Pancreas (tissue), 10 donors: Measurements from ENCODE around the gene RSL24D1. TPM values are rescaled to one million over a fixed set of nuclear protein-coding genes. Genes with fewer than 3 reads are reported as not detected.

Experiments
- ATAC-seq, 4 donors: fragments of 200-7000 bp; cut with Tn5 transposase; one replicate each; pipeline versions ENCODE4 v1.8.0 to v1.9.1; 2020; ENCODE audit warnings: mild to moderate bottlenecking in 4 of 4, moderate library complexity in 4 of 4
- DNase-seq, 6 donors: peaks; one replicate each; pipeline ENCODE4 v3.0.0-alpha.2; 2020
- FAIRE-seq: peaks from 2 replicates; lab custom pipeline; 2012; peaks lifted over from hg19 to GRCh38; lab: Jason Lieb, UNC
- H3K27ac ChIP-seq, 4 donors: fragments of 200-600 bp; sonication (generic); 1 replicate in 3 of 4; 2 replicates in 1 of 4; pipeline versions ENCODE4 v1.5.0 to v1.8.0; 2020
- H3K27me3 ChIP-seq, 4 donors: fragments of 200-600 bp; one replicate each; pipeline ENCODE4 v1.8.0; 2021
- H3K36me3 ChIP-seq, 3 donors: fragments of 200-600 bp; sonication (generic) in 1 of 3; one replicate each; pipeline versions ENCODE4 v1.5.0 to v1.8.0; 2020 to 2021
- H3K4me1 ChIP-seq, 3 donors: fragments of 200-600 bp; one replicate each; pipeline ENCODE4 v1.8.0; 2021
- H3K4me3 ChIP-seq, 4 donors: fragments of 200-600 bp; sonication (generic) in 2 of 4; one replicate each; pipeline versions ENCODE4 v1.5.0 to v1.8.0; 2020 to 2021
- H3K9me3 ChIP-seq, 4 donors: fragments of 200-600 bp; one replicate each; pipeline ENCODE4 v1.8.0; 2021
- CTCF ChIP-seq, 4 donors: fragments of 200-600 bp; sonication (generic) in 3 of 4; IDR thresholded peaks; one replicate each; pipeline versions ENCODE4 v1.5.0 to v1.8.0; 2021; ENCODE audit warnings: antibody characterized with exemption in 4 of 4
- WGBS, 2 donors: extraction: QIAGEN DNeasy Blood & Tissue Kit; methylation state at CpG; one replicate each; pipeline ENCODE4 v1.1.7; 2013; 5-methylcytosine and 5-hydroxymethylcytosine counted together
- intact Hi-C, 3 donors: fragments of 100-400 bp; cut with DNase I; formaldehyde crosslinking; loops; one replicate each; pipeline versions ENCODE4 v1.11.1 to v1.14.2; 2022
- polyA plus RNA-seq, 2 donors: library from polyadenylated mRNA; stranded (reverse); fragments of 200-250 nt; gene quantifications; one replicate each; pipeline ENCODE4 v1.2.3, GENCODE V29; 2013
- total RNA-seq, 6 donors: library from RNA; stranded (reverse); fragmentation: NEBNext Ultra II Directional in 4 of 6; extraction: Animal tissue kit (Norgen Biotek cat#: 25700) in 4 of 6; gene quantifications; one replicate each; pipeline versions ENCODE4 v1.2.1 to v1.2.4, GENCODE V29; 2021 to 2023
- donor health status: healthy with polysubstance abuse.
- donor health status: DM: no; HTN: no; CAD: no; lungs with moderate emphysema.
- donor health status: DM: no; HTN: no; CAD: no.
- donor health status: control.
- donor health status: control.
- donor health status: Bipolar disorder and iron deficiency.
- donor health status: DM: yes; HTN: yes; CAD: no.
- donor health status: DM: no; HTN: no; CAD: no.
- donor health status: DM: no; HTN: no; CAD: no.
- donor health status: DM: yes; HTN: yes; CAD: no.

RSL24D1 gene
- total and polyA plus RNA-seq, 8 donors, result 30.7 to 67.0 (median 37.7) TPM

- Histone ChIP-seq H3K27ac (no peak overlapping the region), H3K36me3 (no peaks in the 10 kb centered on the region), H3K4me1 (no peaks in the 10 kb centered on the region), H3K4me3 (no peak overlapping the region), H3K9me3 (no peaks in the 10 kb centered on the region), H3K27me3 (no peaks in the 10 kb centered on the region)
- intact Hi-C loops, result no loop called here
- FAIRE-seq (no peak), ATAC-seq (peak in 1 of 4 donors; percentile 19), DNase-seq (no peak)
- 70 to 89% methylated on average over 3 of the region's 3 CpGs for WGBS, 2 donors
- no peak for TF ChIP-seq CTCF (IDR thresholded peaks at IDR 0.05)
Measured at GRCh38 chr15:55240125-55240760, 43.5 kb upstream of the RSL24D1 start.

GRCh38 chr15:55239440-55240124, 42.8 kb upstream of the RSL24D1 start:
- Histone ChIP-seq H3K27ac (no peak overlapping the region), H3K4me1 (peaks cover 0 to 1% (median 0%) of the 10 kb centered on the region in 3 donors), H3K9me3 (no peaks in the 10 kb centered on the region), H3K27me3 (no peaks in the 10 kb centered on the region), H3K4me3 (no peak overlapping the region), H3K36me3 (no peaks in the 10 kb centered on the region)
- no peak for DNase-seq
- intact Hi-C loops, result no loop called here
- FAIRE-seq, result no peak
- WGBS, 2 donors, result 77 to 89% methylated on average over 5 of the region's 5 CpGs
- no peak for ATAC-seq
- TF ChIP-seq CTCF (IDR thresholded peaks at IDR 0.05), result no peak

GRCh38 chr15:55238877-55239276, 42.1 kb upstream of the RSL24D1 start:
- Histone ChIP-seq H3K36me3 (no peaks in the 10 kb centered on the region), H3K4me3 (no peak overlapping the region), H3K27ac (no peak overlapping the region), H3K9me3 (no peaks in the 10 kb centered on the region), H3K27me3 (no peaks in the 10 kb centered on the region), H3K4me1 (peaks cover 0 to 6% (median 3%) of the 10 kb centered on the region in 3 donors)
- no peak for ATAC-seq
- 74 to 94% methylated on average over 2 of the region's 2 CpGs for WGBS, 2 donors
- DNase-seq, result no peak
- intact Hi-C loops, result no loop called here
- FAIRE-seq, result no peak
- no peak for TF ChIP-seq CTCF (IDR thresholded peaks at IDR 0.05)

GRCh38 chr15:55237219-55238130, 40.7 kb upstream of the RSL24D1 start:
- ATAC-seq, result peak in 1 of 4 donors; percentile 24
- no peak for FAIRE-seq
- H3K9me3 ChIP-seq, result no peaks in the 10 kb centered on the region
- TF ChIP-seq CTCF (IDR thresholded peaks at IDR 0.05), result no peak
- WGBS, 2 donors, result 47 to 82% methylated on average over 6 of the region's 6 CpGs
- H3K27ac ChIP-seq, result no peak overlapping the region
- H3K27me3 ChIP-seq, result no peaks in the 10 kb centered on the region
- H3K36me3 ChIP-seq, result no peaks in the 10 kb centered on the region
- peaks cover 0 to 9% (median 3%) of the 10 kb centered on the region in 3 donors for H3K4me1 ChIP-seq
- H3K4me3 ChIP-seq, result no peak overlapping the region
- intact Hi-C loops, result no loop called here
- DNase-seq, result no peak
